OCI-LY3 (cell line): ENCODE data around the gene HRAS.

Source experiments
- H2AFZ ChIP-seq: fragments of 200-600, 300-600 bp; shearing (Covaris generic); 2 replicates; pipeline ENCODE4 v1.6.0; 2014; ENCODE audit warnings: antibody characterized with exemption, low read depth, low read length
- H3K27ac ChIP-seq: fragments of 200-600, 300-600 bp; sonication (generic); 2 replicates; pipeline ENCODE4 v1.5.1; 2014; ENCODE audit warnings: mild to moderate bottlenecking, low read length, moderate library complexity, mixed read lengths
- H3K27me3 ChIP-seq: fragments of 200-600, 300-600 bp; sonication (generic); 2 replicates; pipeline ENCODE4 v1.6.1; 2014; ENCODE audit warnings: low read depth, low read length, mixed read lengths
- H3K36me3 ChIP-seq: fragments of 200-600, 300-600 bp; sonication (generic); replicated peaks from 2 replicates; pipeline ENCODE3; 2014; ENCODE audit warnings: low read depth, low read length, mixed read lengths
- H3K4me1 ChIP-seq: fragments of 300-600, 200-600 bp; sonication (generic); 2 replicates; pipeline ENCODE4 v1.6.1; 2014; ENCODE audit warnings: low read length, mixed read lengths
- H3K4me2 ChIP-seq: fragments of 200-600, 300-600 bp; sonication (generic); 2 replicates; pipeline ENCODE4 v1.6.1; 2014; ENCODE audit warnings: low read length, mixed read lengths
- H3K4me3 ChIP-seq: fragments of 300-600, 200-600 bp; sonication (generic); 2 replicates; pipeline ENCODE4 v1.5.1; 2014; ENCODE audit warnings: antibody characterized with exemption, mild to moderate bottlenecking, low read length, moderate library complexity
- H3K79me2 ChIP-seq: fragments of 300-600, 200-600 bp; shearing (Covaris generic); 2 replicates; pipeline ENCODE4 v1.6.1; 2014; ENCODE audit warnings: mild to moderate bottlenecking, low read length, mixed read lengths
- H3K9ac ChIP-seq: fragments of 300-600, 200-600 bp; shearing (Covaris generic); 2 replicates; pipeline ENCODE4 v1.6.0; 2014; ENCODE audit warnings: mild to moderate bottlenecking, low read length, moderate library complexity
- H3K9me3 ChIP-seq: fragments of 200-600, 300-600 bp; shearing (Covaris generic); 2 replicates; pipeline ENCODE4 v1.6.1; 2014; ENCODE audit warnings: low read length, mixed read lengths; ENCODE audit not compliant: insufficient read depth
- H4K20me1 ChIP-seq: fragments of 200-600, 300-600 bp; sonication (generic); 2 replicates; pipeline ENCODE4 v1.6.1; 2016; ENCODE audit warnings: low read length, mixed read lengths; ENCODE audit not compliant: insufficient read depth
- CTCF ChIP-seq: fragments of 200-600, 300-600 bp; sonication (generic); IDR thresholded peaks from 2 replicates; pipeline ENCODE4 v1.5.1; 2014; ENCODE audit warnings: antibody characterized with exemption, low read length, low read depth
- EZH2phosphoT487 ChIP-seq: fragments of 200-600 bp; shearing (Covaris generic); IDR thresholded peaks from 2 replicates; pipeline ENCODE4 v1.6.1; 2018; ENCODE audit warnings: antibody characterized with exemption, mixed run types, low read depth

Gene HRAS

GRCh38 chr11:484616-485015, 50.8 kb downstream of the HRAS start:
- Histone ChIP-seq H3K9me3 (no peaks in the 10 kb centered on the region), H2AFZ (no peak overlapping the region), H4K20me1 (no peaks in the 10 kb centered on the region), H3K4me1 (no peaks in the 10 kb centered on the region), H3K27ac (no peak overlapping the region), H3K36me3 (no peaks in the 10 kb centered on the region), H3K9ac (no peak overlapping the region), H3K27me3 (no peaks in the 10 kb centered on the region), H3K4me3 (no peak overlapping the region), H3K79me2 (peaks cover 12% of the 10 kb centered on the region; the same call in 1 of the 2 replicates), H3K4me2 (no peak overlapping the region)
- TF ChIP-seq CTCF, result no peak
- no peak for TF ChIP-seq EZH2phosphoT487
